Epithelial cell of esophagus (primary cell): Measurements from ENCODE around the gene MPZL3.

Experiments used
- DNase-seq: peaks from one replicate; pipeline ENCODE4 v3.0.0; 2010; ENCODE audit warnings: low read depth
- H3K4me3 ChIP-seq: 2 replicates; pipeline ENCODE4 v1.5.1; 2011; ENCODE audit warnings: mild to moderate bottlenecking, low read length, control low read depth
- CTCF ChIP-seq: IDR thresholded peaks from 2 replicates; pipeline ENCODE4 v1.5.1; 2011; ENCODE audit warnings: low read depth, mild to moderate bottlenecking, low read length, control low read depth, inconsistent platforms; ENCODE audit not compliant: insufficient read depth; ENCODE audit errors: missing control alignments

The MPZL3 gene

GRCh38 chr11:118214210-118214914, 37.8 kb downstream of the MPZL3 start:
- H3K4me3 ChIP-seq: no peak overlapping the region
- DNase-seq: no peak
- TF ChIP-seq CTCF: no peak

- no peak for DNase-seq
- no peak overlapping the region for H3K4me3 ChIP-seq
- TF ChIP-seq CTCF: no peak
Observed at GRCh38 chr11:118213781-118214180, 38.4 kb downstream of the MPZL3 start.

- H3K4me3 ChIP-seq: no peak overlapping the region
- no peak for DNase-seq
- no peak for TF ChIP-seq CTCF
Observed at GRCh38 chr11:118213201-118213600, 39.0 kb downstream of the MPZL3 start.

- H3K4me3 ChIP-seq: no peak overlapping the region
- no peak for DNase-seq
Observed at GRCh38 chr11:118212781-118213191, 39.4 kb downstream of the MPZL3 start.

GRCh38 chr11:118212131-118212725, 39.9 kb downstream of the MPZL3 start:
- DNase-seq: peak; percentile 23
- no peak overlapping the region for H3K4me3 ChIP-seq

More at GRCh38 chr11:118212781-118213191, 39.4 kb downstream of the MPZL3 start:
- no peak for TF ChIP-seq CTCF

GRCh38 chr11:118211006-118211405, 41.2 kb downstream of the MPZL3 start:
- DNase-seq: no peak

More at GRCh38 chr11:118212131-118212725, 39.9 kb downstream of the MPZL3 start:
- no peak for TF ChIP-seq CTCF

More at GRCh38 chr11:118211006-118211405, 41.2 kb downstream of the MPZL3 start:
- TF ChIP-seq CTCF: no peak
- no peak overlapping the region for H3K4me3 ChIP-seq
